ENCODE measurements around the gene PHF20.
"Not testable (repeated sequence)": the region's sequence is repeated elsewhere in the genome, so short reads cannot be mapped to it uniquely, and the experiment has no call there.

Gene PHF20

DNA sequence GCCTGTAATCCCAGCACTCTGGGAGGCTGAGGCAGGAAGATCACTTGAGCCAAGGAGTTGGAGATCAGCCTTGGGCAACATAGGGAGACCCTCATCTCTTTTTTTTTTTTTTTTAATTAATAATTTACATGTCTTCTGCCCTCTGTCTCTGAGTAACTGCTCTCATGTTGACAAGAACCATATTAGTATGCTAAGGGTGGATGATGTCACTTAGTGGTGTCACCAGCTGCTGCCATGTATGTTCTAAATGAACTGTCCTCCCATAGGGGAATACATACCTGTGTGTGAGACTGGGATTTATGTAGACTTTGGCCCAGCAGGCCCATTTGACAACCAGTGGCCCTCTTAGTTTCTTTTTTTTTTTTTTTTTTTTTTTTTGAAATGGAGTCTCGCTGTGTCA, 116.8 kb downstream of the PHF20 start:
- DNase-seq, result no peak

DNA sequence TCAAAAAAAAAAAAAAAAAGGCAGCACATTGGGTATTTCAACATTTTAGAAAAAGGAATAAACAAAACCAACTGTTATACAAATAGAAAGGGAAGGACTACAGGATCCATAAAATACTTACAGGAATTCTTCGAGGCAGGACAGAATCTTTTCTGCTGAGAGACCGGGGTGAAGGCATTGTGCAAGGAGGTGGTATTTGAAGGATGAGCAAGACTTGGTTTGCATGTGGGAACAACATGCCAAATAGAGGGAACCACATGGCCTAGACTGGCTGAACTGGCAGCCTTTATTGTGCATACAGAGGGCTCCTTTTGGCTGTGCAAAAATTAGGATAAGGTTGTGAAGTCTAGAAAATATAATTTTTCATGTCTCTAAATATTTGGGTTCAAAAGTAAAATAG, 119.6 kb downstream of the PHF20 start:
- no peak for DNase-seq

DNA sequence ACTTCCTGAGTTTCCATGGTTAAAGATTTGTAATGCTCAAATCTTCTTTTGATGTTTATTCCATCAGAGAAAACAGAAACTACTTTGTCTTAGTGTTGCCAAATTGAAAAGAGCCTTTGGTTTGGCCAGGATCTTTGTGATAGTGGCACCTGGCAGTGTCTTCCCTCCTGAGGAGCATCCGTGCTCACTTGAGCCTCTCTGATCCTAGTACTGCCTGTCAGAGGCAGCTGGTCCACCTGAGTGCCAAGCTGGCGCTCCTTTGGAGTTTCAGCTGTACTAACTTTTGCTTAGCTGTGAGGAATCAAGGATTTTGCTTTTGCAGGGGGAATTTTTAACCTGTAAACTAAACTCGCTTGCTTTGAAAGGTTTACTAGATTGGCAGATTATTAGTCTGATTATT, 121.1 kb downstream of the PHF20 start:
- DNase-seq, result no peak

DNA sequence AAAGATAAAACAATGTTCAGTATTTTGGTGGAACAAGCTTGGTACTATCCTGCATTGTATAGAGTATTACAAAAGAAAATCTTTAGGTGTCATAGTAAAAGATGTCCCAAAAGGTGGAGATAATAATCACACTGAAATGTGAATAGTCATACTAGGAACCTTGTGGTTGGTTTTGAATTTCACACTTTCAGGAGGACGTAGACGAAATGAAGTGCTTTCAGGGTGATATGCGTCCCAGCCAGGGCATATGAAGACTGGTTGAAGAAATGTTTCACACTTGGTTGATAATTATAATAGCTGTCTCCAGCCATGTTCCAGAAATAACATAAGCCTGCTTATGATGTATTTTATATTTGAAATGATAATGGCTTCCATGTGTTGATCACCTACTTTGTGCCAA, 122.1 kb downstream of the PHF20 start:
- DNase-seq, result no peak

DNA sequence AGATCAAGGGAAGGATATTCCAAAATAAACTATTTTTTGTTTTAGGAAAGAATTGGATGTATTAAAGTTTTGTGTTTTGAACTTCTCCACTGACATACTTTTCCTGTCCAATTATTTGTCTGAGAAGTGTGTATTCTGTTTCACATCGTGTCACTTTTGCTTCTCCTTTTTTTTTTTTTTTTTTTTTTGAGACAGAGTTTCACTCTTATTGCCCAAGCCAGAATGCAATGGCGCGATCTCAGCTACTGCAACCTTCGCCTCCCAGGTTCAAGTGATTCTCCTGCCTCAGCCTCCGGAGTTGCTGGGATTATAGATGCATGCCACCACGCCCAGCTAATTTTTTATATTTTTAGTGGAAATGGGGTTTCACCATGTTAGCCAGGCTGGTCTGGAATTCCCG, 123.7 kb downstream of the PHF20 start:
- not testable (repeated sequence) for DNase-seq

DNA sequence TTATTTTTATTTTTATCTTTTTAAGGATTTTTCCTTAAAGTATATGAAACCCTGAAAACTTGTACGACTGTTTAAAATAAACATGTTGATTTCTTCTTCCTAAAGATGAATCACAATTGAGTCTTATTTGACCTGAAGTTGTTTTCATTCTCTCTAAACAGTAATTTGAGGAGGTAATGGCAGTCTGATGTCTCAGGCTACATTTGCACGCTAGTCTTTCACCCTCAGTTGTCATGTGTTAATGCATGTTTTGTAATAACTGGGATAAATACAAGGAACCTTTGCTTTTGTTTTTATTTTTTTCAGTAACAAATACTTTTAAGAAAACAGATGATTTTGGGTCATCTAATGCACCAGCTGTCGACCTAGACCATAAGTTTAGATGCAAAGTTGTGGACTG, 127.2 kb downstream of the PHF20 start:
- DNase-seq, result no peak

DNA sequence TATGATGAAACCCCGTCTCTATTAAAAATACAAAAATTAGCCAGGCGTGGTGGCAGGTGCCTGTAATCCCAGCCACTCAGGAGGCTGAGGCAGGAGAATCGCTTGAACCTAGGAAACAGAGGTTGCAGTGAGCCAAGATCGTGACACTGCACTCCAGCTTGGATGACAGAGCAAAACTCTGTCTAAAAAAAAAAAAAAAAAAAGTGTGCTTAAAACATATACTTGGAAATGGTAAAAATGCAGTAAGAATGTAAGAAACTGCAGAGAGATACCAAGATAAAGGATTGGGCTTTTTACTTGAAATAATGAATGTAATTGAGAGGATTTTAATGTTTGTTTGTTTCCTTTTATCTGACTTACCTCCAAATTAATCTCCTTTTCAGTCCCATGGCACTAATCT, 129.4 kb downstream of the PHF20 start:
- not testable (repeated sequence) for DNase-seq

DNA sequence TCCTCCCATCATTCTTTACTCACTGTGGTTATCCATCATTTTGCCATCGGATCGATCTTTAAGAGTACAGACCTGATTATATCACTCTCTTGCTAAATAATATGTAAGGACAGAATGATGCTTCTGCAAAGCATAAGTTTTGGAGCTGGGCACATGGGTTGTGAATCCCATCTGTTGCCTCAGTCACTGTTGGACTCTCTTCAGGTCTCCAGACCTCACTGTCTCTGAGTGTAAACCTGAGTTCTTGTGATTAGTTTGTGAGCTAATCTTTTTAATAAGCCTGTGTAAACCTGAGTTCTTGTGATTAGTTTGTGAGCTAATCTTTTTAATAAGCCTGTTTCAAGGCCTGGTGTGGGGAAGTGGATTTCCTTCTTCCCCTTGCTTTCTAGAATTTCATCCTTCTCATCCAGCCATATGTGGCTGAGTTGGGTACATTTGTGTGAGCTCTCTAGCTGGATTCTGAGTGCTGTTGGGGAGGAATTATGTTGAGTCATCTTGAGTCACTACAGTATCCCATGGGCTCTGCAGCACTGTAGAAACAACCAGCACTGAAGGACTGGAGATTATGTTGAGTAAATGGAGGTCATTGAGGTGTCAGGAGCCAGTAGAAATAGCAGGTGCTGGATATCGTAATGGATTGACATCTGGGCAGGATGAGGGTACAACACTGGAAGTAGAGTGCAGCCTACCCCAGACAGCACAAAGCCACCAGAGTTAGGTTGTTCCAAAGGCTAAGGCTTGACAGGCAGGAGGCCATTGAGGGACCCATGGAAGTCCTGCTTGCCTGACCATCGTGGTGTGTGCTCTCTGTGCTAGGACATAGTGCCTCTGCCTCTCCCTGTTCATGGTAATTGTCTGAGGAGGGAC, 130.1 kb downstream of the PHF20 start:
- DNase-seq, result no peak

DNA sequence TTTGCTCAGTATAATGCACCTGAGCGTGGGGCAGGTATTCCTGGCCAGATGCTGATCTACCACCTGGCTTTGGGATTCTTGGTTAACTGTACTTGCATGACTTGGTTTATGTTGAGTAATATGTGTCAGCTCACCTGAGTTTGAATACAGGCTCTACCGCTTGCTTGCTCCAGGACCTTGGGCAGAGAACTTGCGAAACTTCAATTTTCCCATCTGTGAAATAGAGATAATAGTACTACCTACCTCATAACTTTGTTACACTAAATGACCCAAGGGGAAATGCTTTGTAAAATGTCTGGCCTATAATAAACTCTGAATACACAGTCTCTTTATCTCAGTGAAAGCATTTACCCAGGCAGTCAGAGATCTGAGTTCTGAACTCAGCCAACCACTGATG, 130.7 kb downstream of the PHF20 start:
- no peak for DNase-seq

DNA sequence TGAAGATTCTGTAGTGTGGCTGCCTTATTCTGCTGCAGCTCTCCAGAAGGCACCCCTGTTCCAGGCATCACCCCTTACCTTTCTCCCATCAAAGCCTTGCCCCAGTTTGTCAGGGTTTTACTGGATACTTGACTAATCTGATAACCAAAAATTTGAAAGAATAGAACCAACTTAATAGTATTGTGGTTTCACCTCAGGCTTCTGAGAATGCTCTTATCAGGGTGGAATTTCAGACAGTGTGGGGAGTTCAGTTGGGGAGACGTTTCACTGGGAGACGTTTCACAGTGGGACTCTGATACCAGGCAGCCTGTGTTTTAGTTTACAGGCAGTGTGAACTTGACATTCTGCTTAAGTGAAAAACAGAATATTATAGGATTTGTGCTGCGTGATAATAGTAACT, 132.0 kb downstream of the PHF20 start:
- DNase-seq, result no peak

DNA sequence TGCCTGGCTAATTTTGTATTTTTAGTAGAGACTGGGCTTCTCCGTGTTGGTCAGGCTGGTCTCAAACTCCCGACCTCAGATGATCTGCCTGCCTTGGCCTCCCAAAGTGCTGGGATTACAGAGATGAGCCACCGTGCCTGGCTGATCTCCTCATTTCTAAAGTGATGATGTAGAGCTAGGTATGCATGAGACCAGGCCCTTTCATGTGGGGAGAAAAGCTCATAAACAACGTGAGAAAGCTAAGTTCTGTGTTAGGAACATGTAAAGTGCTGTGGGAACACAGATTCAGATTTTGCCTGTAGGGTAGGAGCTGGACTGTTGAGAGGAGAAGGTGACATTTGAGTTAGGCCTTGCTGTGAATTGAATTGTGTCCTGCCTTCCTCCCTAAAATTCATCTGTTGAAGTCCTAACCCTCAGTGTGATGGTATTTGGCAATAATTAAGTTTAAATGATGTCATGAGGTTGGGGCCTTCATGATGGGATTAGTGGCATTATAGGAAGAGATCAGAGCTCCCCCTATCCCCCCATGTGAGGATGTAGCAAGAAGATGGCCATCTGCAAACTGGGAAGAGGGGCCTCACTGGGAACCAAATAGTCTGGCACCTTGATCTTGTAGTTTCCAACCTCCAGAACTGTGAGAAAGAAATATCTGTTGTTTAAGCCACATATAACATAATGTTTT, 133.3 kb downstream of the PHF20 start:
- no peak for DNase-seq

DNA sequence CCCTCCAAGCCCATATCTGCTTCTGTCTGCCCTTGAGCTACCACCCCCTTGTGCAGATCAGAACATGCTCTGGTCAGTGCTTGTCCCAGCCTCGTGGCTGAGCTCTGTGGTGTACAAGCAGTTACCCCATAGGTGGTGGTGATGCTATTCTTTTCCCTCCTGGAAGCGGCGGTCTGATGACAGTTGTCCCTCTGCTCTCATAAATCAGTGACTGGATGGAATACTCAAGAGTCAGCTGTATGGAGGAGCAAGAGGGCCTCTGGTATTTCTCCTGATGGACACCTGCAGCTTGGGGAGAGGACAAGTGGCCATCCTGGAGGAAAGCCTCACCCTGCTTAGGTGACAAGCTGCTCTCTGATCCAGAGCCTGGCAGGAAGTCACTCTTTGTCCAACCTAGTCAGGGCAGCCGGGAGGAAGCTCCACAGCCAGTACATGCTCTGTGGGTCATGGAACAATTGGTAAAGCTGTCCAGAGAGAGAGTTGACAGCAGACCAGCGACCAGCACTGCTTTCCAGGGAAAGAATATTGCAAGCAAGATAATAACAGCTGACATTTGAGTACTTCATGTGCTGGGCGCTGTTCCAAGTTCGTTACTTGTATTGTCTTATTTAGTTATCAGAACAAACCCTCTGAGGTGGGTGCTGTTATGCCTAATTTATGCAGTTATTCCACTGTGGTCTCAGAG, 135.3 kb downstream of the PHF20 start:
- DNase-seq, result no peak

DNA sequence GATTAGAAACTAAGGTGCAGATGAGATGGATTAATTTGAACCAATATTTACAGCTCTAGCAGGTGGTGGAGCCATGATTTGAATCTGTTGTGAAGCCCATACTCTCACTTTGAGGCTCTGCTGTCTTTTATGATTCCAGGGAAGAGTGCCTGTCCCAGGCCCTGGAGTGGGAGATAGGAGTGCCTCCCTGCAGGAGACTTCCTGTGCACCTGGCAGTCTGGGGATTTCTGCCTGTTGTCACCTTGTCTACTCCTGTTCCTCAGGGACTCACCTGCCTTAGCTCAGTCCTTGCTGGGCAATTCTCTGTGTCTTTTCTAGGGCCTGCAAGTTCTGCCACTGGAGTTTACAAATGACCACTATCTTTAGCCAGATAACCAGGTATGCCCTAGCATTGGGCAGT, 136.2 kb downstream of the PHF20 start:
- DNase-seq, result no peak

DNA sequence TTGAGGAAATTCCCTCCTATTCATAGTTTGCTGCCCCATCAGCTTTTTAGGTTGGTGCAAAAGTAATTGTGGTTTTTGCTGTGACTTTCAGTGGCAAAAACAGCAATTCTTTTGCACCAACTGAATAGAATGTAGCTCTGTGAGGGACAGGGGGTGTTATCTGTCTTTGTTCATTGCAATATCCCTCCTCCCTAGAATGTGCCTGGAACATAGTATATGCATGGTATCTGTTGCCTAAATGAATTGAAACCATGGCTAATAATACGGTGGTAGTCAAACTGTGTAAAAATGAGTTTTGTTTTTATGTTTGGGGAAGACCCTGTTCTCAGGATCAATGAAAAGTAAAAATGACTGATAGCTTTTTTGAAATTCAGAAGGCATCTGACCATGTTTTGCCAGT, 137.4 kb downstream of the PHF20 start:
- no peak for DNase-seq

DNA sequence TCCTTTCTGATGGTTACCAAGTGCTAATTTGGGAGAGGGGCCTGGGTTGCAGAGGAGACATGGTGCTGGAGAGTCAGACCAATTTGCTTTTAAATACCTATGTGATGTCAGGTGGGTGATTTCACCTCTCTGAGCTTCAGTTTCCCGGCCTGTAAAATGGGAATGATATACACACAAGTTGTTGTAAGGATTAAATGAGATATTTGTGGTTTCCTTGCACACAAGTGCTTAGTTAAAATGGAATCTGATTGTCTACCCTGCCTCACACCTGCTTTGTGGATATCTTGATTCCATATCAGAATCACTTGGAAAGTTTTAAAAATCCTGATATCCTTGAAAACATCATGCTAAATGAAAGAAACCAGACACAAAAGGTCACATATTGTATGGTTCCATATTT, 138.0 kb downstream of the PHF20 start:
- DNase-seq, result no peak

DNA sequence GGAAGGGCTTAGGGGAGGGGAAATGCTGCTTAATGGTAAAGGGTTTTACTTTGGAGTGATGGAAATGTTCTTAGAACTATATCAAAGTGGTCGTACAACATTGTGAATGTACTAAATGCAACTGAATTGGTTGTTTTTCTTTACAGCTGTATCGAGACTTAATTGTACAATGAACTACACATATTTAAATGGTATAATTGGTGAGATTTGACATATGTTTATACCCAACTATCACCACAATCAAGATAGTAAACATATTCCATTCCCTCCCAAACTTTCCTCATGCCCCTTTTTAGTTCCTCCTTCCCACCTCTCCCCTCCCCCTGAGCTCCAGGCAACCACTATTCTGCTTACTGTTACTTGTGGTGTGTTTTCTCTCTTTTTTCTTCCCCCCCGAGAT, 138.4 kb downstream of the PHF20 start:
- DNase-seq, result no peak

DNA sequence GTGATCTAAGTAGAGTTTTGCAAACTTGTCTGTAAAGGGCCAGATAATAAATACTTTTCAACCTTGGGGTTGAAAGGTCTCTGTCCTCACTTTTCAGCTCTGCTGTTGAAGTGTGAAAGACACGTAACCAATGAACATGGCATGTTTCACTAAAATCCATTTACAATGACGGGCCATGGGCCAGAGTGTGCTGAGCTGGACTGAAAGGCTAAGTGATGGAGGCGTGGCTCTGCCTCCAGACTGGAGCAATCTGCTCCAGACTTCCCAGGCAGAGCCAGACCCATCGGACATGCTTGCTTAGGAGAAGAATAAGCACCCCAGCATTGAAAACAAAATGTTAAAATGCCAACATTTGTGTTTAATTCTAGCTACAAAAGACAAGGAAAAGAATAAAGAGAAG, 141.1 kb downstream of the PHF20 start:
- no peak for DNase-seq

DNA sequence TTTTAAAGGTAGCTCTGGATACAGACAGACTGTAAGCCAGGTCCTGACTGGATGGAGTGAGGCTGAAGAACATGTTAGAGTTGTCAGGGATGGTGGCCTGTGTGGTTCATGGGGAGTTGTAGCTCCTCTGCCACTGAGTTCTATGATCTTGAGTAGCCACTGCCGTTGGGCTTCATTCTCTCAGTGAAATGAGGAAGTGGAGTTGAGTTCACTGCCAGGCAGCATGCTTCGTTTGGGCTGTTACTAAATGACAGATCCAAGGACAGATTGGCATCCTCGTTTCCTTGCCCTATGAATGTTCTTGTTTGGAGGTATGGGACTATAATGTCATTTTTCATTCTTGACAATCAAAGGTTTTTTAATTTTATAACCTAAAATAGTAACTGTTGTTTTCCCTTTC, 145.3 kb downstream of the PHF20 start:
- no peak for DNase-seq

DNA sequence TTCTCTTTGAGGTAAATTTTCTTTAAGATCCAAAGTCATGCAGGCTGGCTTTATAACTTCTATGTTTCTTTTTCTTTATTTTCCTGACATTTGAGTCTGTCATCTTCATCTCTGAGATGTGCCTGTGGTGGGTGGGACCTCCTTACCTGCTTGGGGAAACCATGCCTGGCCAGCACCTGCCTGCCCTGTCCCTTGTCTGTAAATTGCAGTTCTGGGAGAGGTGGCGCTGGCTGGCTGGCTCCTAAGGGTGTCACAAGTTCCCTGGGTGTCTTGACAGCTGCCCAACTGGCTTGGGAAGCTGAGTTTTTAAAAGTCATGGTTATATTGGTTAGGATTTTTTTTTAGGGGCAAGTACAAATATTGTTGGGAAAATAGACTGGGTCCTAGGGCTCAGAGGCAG, 146.2 kb downstream of the PHF20 start:
- no peak for DNase-seq

DNA sequence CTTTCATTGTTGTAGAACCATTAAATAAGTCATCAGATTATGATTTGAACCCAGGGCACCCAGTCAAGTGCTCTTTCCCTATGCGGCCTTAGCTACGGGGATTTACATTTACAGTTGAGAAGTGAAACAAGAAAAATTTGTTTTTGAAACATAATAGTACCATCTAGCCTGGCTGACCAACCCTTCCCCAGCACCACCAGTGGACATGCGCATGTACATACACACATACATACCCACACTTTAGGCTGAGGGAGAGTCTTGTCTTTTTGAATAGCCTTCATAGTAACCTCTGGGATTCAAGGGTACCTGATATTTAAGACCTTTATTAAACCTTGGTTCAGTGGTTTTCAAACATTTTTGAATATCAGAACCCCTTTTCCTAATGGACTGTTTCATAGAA, 148.7 kb downstream of the PHF20 start:
- no peak for DNase-seq

DNA sequence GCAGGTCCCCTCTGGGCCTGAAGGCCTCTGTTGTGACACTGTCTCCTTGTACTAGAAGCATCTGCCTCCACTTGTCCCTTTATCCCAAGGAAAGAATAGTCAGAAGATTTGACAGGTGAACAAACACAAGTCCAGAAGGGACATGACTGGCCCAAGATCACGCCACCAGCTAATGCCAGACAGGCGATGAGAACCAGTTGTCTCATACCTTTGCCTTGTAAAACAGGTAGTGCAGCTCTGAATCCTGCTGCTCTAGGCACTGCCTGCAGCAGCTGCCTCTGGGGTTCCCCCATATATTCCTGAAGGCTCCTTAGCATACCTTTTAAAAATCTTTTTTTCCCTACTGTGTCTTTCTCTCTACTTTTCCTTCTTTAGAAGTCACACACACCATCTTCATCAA, 157.5 kb downstream of the PHF20 start:
- DNase-seq, result no peak

DNA sequence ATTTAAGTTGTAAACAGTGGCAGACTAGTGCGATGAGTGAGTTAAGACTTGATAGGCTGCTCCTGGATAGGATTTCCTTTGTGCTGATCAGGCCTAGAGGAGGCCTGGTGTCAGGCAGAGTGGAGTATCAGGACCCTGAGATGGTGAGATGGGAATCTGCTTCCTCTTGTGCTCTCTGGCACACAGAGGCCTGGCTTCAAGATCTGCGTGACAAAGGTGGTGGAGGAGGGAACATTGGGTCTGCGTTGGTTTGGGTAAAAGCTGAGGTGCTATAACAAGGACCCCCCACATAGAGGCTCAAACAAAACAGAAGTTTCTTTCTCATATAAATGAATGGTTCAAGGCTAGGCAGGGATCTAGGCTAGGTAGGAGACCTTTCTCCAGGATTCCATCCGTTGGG, 162.2 kb downstream of the PHF20 start:
- DNase-seq, result no peak

DNA sequence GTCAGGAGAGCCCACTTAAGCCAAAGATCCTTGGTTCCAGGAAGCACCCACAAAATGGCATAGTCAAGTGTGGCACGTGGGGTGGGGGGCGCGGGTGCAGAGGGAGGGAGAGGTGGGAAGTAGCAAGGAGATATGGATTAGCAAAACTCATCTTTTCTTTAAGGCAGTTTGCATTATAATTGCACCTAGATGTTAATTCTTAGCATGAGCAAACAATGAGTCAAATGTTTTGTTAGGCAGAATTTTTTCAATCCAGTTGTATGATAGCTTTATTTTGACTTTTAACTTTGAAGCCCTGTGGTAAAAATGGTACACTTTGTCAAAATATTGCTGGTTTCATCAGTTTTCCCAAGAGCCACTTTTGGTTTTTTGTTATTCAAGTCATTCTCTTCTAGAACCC, 167.4 kb downstream of the PHF20 start:
- DNase-seq, result no peak

DNA sequence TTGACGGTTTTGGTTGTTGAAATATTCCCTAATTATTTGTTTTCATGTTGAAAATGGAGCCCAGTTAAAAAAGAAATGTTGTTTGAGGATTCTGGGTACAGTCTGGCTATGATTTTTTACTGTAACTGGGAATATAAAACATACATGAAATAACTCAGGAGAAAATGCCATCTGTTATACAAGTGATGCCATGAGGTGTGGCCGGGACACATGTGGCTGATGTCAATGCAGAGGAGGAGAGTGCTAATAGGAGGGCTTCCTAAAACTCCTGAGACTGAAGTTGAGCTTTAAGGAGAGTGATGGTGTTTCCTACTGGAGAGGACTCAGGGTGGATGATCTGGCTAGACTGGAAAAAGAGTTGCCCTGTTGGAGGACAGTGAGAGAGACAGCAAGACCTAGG, 169.8 kb downstream of the PHF20 start:
- no peak for DNase-seq
